G401.6 (cell line): ENCODE data around the gene GLIS1.

Experiments used
- FAIRE-seq: peaks from 2 replicates; lab custom pipeline; 2012; peaks lifted over from hg19 to GRCh38; lab: Jason Lieb, UNC

Gene GLIS1

DNA sequence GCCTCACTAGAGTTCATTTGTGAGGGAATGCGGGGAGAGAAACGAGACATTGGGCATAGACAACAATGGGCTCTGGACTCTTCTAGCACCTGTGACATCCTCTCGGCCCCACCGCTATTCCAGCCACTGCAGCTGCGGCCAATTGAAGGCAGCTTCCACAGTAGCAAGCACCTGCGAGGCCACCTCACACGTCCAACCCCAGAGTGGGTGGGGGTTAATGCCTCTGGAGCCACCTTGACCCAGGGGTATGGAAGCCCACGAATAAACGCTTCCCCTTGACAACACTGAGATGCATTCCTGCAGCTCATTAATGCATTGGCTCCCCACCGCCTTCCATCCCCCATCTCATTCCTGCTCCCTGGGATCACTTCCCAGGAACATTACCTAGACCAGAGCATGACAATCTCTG is 104.4 kb downstream of the GLIS1 start:
- FAIRE-seq, result no peak

GRCh38 chr1:53633073-53633704 is 105.8 kb downstream of the GLIS1 start:
- FAIRE-seq, result no peak

DNA sequence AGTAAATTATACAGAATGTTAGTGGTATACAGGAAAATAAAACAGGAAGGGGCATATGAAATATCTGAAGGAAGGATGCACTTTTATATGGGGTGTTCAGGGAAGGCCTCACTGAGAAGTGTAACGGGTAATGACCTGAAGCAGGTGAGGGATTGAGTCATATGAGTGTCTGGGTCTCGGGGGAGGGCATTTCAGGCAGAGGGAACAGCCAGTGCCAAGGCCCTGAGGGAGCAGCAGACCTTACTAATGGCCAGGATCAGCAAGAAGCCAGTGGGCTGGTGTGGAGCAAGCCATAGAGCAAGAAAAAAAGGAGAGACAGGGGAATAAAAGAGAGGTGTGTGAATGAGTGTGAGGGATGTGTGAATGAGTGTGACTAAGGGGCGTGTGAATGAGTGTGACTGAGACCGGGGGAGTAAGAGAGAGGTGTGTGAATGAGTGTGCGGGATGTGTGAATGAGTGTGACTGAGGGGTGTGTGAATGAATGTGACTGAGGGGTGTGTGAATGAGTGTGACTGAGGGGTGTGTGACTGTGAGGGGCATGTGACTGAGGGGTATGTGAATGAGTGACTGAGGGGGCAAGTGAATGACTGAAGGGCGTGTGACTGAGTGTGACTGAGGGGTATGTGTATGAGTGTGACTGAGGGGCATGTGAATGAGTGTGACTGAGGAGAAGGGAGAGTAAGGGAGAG is 107.2 kb downstream of the GLIS1 start:
- no peak for FAIRE-seq

GRCh38 chr1:53629101-53629691 is 109.8 kb downstream of the GLIS1 start:
- FAIRE-seq, result no peak

DNA sequence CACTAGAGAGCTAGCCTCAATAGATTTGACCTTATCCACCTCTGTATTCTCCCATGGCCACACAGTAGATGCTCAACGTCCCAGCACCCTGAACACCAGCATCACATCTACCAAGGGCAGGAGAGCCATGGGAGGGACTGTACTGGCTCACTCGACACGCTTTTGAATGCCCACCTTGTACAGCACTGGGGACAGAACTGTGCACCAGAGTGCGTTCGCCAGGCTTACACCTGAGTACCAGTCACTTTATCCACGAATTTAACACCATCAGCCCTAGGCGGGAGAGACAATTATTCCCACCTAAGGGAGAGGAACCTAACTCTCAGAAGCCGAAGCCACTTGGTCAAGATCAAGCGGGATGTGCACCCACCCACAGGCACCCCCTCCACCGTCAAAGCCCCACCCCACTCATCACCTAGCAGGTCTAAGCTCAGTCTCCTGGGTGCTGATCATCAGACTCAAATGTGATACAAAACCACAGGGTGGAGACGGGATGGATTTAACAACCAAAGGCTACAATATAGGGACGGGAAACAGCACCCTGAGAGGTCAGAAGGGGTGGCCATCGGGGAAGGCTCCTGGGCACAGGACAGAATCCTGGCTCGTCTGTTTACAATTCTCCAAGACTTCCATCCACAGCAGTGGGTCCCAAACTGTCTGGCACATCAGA is 110.5 kb downstream of the GLIS1 start:
- FAIRE-seq, result no peak

GRCh38 chr1:53627666-53628065 is 111.3 kb downstream of the GLIS1 start:
- FAIRE-seq, result no peak

GRCh38 chr1:53627031-53627430 is 111.9 kb downstream of the GLIS1 start:
- FAIRE-seq, result no peak

- FAIRE-seq, result no peak
Observed at GRCh38 chr1:53626616-53627015, 112.3 kb downstream of the GLIS1 start.

- FAIRE-seq, result no peak
Observed at GRCh38 chr1:53625766-53626520, 113.0 kb downstream of the GLIS1 start.

DNA sequence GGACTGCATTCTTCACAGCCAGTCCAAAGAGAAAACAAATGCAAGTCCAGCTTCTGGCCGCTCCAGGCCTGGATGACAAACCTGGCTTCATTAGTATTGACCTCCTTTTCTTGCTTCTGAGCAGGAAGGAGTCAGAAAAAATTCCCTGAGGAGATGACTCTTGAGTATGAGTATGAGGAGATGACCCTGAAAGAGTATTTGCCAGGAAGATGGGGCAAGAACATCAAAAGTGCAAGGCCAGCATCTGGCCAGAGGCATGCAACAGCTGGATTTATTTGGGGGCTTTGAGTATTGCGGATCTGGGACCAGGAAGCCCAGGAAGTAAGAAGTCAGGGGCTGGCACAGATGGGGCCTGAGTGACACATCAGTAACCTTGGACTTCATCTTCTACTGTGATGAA is 113.9 kb downstream of the GLIS1 start:
- no peak for FAIRE-seq

- FAIRE-seq, result no peak
Observed at GRCh38 chr1:53622531-53622930, 116.4 kb downstream of the GLIS1 start.

GRCh38 chr1:53621144-53621543 is 117.8 kb downstream of the GLIS1 start:
- no peak for FAIRE-seq

- FAIRE-seq, result no peak
Observed at GRCh38 chr1:53620061-53620855, 118.7 kb downstream of the GLIS1 start.

DNA sequence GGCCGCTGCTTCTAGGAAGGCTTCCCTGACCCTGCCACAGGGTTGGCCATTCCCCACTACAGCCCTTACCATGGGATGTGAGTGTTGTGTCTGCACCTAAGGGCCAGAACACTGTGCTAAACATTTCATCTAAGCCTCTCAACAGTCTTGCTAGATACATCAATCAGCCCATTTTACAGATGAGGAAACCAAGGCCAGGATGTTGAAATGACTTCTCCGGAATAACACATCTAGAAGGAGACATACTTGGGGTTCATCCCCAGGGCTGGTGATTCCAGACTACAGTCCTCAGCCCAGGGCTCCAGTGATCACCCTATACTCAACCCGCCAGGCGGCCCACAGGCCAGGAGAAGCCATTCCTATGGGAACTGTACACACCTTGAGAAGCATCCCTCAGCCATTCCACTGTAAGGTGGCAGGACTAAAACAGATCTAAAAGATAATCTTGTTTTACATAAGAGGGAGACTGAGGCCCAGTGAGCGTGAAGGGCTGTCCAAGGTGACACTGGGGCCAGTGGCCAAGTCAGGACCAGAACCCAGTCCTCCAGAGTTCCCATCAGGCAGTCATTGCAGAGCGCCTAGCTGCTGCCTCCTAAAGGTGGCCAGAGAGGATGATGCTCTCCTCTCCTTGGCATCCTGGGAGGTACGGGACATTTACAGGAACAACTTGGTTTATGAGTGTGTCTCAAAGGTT is 119.5 kb downstream of the GLIS1 start:
- FAIRE-seq, result no peak

GRCh38 chr1:53618500-53619366 is 120.2 kb downstream of the GLIS1 start:
- FAIRE-seq, result no peak

- no peak for FAIRE-seq
Observed at GRCh38 chr1:53617851-53618499, 121.0 kb downstream of the GLIS1 start.

GRCh38 chr1:53617382-53617781 is 121.6 kb downstream of the GLIS1 start:
- FAIRE-seq, result no peak

GRCh38 chr1:53616927-53617326 is 122.0 kb downstream of the GLIS1 start:
- FAIRE-seq, result no peak

GRCh38 chr1:53616511-53616910 is 122.5 kb downstream of the GLIS1 start:
- no peak for FAIRE-seq

DNA sequence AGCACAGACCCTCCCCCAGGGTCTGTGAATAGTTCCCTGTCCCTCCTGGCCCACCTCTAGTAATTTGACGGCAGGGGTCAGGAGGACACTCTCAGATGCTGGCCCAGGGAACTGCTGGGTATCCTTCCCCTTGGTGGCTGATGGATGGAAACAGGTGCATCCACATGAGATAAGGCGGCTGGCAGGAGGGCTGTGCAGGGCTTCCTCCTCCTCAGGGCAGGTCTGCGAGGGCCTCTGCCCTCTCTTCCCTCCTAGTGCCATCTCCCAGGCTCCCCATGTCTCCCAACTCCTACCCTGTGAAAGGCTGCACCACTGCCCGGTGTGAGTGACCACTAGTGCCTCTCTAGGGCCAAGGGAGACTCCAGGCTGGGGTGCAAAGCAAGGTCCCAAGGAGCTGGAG is 123.9 kb downstream of the GLIS1 start:
- FAIRE-seq, result no peak
